Measurements from ENCODE around the gene TM7SF3. TPM values are rescaled to one million over a fixed set of nuclear protein-coding genes. Genes with fewer than 3 reads are reported as not detected.
"Not testable (repeated sequence)": the region's sequence is repeated elsewhere in the genome, so short reads cannot be mapped to it uniquely, and the experiment has no call there.

TM7SF3 gene
- total RNA-seq, 1 donor, result 180 TPM

DNA sequence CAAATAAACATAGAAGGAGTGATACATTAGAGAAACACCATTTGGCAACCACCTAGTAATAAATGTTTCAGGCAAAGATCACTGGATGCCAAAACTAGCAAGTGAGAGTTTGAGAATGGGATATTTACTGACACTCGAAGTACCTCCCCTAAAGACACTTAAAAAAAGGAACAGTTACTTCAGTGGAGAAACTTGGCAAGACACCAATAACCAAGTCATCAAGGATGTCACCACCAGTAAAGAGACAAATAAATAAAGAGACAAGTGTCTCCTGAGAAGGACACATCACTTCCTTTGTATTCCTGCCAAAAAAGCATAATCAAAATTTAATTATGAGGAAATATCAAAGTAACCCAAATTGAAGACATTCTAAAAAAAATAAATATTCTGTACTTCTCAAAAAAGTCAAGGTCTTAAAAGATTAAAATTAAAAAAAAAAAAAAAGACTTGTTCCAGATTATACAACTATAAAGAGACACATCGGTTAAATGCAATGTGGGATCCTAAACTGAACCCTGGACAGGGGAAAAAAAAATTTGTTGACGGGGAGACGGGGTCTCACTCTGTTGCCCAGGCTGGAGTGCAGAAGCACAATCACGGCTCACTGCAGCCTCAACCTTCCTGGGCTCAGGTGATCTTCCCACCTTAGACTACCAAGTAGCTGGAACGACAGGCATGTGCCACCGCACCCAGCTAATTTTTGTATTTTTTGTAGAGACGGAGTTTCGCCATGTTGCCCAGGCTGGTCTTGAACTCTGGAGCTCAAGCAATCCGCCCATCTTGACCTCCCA, 26.4 kb downstream of the TM7SF3 start:
- DNase-seq (ENCODE audit: low read depth in 2 of 3, low spot score in 2 of 3), result peak in 2 of 3 donors; percentile 64 to 71

DNA sequence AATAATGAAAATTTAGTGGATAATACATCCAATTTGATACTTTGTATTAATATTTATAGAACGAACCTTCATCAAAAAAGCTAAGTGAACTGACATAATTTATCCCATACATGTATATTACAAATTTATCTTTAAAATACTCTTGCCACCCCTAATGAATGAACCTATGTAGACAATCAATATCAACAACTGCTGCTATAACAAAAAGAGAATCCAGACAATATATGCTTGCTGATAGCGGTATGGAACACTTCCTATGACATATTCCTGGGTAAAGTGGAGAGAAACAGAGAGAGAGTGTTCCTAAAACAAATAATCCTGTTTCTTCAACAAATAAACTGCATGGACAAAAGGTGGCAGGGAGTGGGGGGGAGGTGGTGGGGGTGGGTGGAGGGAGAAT, 31.3 kb downstream of the TM7SF3 start:
- no peak for DNase-seq (ENCODE audit: low read depth in 2 of 3, low spot score in 2 of 3)

DNA sequence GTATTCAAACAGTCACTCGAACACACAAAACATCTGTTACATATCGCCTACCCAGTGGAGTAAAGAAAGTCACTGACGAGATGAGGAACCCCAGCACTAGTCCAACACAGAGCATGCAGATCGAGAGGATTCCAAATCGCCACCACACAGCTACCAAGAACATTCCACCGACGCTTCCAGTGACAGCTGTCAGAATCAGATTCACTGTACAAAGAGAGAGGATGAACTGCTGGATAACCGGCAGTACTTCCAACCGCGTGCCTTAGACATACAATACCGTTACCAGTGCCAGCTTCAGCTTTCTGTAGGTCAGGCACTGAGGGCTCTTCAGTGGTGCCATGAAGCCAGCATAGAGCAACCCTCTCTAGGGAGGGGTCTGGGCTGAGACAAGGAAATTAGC, 34.5 kb downstream of the TM7SF3 start:
- no peak for DNase-seq (ENCODE audit: low read depth in 2 of 3, low spot score in 2 of 3)

DNA sequence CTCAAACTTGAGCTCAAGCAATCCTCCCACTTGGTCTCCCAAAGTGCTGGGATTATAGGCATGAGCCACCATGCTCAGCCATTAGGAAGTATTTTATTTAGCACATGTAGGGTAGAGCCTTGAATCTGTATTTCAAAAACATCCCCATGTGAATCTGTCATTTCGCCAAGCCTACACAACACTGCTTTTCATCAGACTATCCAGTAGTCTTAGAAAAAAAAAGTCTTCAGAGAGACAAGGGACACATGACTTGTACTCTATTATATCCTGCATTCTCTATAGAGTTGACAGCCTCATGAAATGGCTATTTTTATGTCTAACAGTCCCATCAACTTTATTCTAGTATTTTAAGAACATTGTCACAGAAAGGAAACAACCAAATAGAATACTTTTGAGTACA, 35.4 kb downstream of the TM7SF3 start:
- DNase-seq (ENCODE audit: low read depth in 2 of 3, low spot score in 2 of 3), result no peak

DNA sequence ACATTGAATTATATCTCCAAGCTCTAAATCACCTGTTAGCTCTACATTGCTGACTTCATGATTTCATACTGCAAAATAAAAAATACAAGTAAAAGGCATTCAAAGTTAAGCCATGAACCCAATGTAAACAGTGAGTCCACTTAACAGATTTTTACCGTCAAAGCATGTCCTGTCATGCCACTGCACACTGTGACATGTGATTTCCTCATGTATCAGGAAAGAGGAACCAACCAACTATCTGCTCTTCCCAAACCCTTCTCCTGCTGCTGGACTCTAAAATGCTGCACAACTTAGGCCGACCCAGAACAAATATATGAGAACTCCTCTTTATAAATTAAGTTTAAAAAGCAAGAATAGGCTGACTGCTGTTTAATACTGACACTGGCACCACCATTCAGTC, 37.5 kb downstream of the TM7SF3 start:
- no peak for DNase-seq (ENCODE audit: low read depth in 2 of 3, low spot score in 2 of 3)

DNA sequence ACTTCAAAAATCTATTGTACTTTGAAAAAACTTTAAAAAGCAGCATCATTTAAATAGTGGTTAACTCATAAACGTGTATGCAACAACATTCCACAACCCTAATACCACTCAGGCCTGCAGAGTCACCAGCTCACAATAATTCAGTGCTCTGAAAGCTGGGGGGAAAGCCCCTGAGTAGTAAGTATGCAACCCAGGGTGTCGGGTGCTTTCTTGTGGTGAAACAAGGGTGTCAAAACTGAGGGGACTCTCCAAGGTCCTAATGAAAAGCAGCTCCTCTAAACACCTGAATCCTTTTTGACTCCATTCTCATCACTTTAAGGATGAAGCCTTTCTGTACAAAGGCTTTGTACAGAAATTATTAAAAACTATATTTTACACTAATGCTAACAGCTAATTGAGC, 42.2 kb downstream of the TM7SF3 start:
- peak in 1 of 3 donors; percentile 34 for DNase-seq (ENCODE audit: low read depth in 2 of 3, low spot score in 2 of 3)

DNA sequence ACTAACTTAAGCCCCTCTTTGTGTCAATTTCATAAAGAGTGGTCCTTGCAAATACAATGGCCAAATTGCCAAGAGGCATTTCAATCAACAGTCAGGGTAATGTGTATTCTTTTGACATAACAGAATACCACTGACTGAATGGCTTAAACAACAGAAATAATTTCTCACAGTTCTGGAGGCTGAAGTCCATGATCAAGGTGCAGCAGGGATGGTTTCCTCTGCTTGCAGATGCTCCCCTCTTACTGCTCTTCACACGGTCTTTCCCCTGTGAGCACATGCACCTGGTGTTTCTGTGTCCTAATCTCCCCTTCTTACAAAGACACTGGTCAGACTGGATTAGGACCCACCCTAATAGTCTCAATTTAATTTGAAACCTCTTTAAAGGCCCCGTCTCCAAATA, 44.0 kb downstream of the TM7SF3 start:
- DNase-seq (ENCODE audit: low read depth in 2 of 3, low spot score in 2 of 3), result no peak

DNA sequence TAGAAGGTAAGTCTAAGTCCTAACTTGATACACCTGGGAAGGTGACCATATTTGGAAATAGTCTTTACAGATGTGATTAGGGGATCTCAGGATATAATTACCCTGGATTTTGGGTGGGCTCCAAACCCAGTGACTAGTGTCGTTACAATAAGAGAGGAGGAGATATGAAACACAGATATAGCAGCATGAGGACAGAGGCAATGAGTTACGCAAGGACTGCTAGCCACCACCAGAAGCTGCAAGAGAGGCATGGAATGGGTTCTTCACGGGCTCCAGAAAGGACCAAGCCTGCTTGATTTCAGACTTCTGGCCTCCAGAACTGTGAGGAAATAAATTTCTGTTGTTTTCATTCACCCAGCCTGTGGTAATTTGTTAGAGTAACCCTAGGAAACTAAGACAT, 47.3 kb downstream of the TM7SF3 start:
- DNase-seq (ENCODE audit: low read depth in 2 of 3, low spot score in 2 of 3), result no peak

DNA sequence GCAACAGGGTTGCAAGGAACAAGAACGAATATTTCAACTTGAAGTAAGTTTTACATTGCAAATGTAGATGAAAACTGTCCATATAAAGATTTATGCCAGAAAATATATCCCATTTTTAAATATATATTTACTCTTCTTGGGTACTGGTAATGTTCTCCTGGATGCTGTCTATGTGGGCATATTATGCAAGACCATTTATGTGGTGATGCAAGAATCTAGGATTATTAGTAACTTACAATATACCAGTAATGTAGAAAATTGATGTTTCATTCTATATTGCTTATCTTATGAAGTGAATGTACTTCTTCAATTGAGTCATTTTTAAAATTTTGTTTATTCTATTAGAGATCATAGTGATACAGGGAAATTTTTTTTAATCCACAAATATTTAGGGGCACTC, 50.8 kb downstream of the TM7SF3 start:
- DNase-seq (ENCODE audit: low read depth in 2 of 3, low spot score in 2 of 3), result no peak

DNA sequence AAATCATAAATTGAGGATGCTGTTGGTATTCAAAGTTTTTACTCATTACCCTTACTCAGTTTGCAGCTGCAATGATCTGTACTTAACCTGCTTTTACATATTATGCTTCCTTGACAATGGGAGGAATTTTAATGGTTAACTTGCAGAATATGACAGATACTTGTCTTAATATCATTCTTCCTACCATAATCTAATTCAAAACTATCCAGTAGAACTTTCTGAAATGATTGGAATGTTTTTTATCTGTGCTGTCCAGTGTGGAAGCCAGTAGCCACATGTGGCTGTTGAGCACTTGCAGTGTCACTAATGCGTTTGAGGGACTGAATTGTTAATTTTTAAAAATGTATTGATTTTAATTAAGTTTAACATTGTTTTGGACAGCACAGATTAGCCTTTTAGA, 52.4 kb downstream of the TM7SF3 start:
- no peak for DNase-seq (ENCODE audit: low read depth in 2 of 3, low spot score in 2 of 3)

DNA sequence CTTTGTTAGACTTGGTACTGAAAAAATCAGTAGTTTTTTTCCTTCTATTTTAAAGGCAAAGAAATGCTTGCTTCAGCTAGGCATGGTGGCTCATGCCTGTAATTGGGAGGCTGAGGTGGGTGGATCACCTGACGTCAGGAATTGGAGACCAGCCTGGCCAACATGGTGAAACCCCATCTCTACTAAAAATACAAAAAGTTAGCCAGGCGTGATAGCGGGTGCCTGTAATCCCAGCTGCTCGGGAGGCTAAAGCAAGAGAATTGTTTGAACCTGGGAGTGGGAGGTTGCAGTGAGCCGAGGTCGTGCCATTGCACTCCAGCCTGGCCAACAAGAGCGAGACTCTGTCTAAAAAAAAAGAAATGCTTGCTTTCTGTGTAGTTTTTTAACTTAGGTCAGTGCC, 52.8 kb downstream of the TM7SF3 start:
- DNase-seq (ENCODE audit: low read depth in 2 of 3, low spot score in 2 of 3), result not testable (repeated sequence)

DNA sequence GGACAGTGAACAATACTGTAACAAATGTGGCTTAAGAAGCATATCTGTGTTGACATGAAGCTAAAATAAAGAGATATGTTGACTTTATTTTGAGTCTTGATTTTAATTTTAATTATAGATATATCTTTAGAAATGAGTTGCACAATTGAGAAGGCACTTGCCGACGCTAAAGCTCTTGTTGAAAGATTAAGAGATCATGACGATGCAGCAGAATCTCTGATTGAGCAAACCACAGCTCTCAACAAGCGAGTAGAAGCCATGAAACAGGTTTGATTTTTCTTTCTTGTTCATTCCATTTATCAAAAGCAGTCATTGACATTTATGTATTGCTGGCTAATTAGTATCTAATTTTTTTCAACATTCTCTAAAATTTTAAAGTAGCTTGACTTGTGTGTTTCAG, 60.2 kb downstream of the TM7SF3 start:
- no peak for DNase-seq (ENCODE audit: low read depth in 2 of 3, low spot score in 2 of 3)

DNA sequence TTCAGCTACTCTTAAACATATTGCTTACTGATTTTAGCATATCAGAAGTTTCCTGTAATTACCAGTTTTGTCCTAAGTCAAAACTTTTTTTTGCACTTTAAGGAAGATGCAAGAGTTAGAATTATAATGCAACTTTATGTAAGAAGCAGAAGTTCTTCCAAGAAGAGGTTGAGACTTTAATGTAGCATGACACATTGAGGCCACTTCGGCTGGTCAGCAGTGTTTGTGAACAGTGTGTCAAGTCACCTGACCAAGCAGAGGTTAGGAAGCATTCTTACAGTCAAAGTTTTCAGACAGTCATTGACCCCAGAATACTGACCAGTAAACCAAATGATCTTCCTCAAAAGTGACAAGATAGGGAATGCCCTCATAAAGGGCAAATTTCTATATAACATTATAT, 60.7 kb downstream of the TM7SF3 start:
- no peak for DNase-seq (ENCODE audit: low read depth in 2 of 3, low spot score in 2 of 3)

DNA sequence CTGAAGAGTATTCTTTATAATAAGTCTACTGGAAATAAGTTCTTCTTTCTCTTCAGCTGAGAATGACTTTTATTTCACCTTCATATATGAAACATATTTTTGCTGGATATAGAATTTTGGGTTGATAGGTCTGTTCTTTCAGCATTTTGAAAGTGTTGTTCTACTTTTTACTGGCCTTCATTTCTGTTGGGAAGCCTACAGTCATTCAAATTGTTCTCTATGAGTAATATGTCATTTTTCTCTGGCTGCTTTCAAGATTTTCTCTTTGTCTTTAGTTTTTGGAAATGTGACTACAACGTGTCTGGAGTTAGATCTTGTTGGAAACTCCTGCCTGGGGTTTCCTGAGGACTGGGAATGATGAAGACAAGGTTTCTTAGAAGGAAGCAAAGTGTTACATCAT, 65.9 kb downstream of the TM7SF3 start:
- DNase-seq (ENCODE audit: low read depth in 2 of 3, low spot score in 2 of 3), result no peak

DNA sequence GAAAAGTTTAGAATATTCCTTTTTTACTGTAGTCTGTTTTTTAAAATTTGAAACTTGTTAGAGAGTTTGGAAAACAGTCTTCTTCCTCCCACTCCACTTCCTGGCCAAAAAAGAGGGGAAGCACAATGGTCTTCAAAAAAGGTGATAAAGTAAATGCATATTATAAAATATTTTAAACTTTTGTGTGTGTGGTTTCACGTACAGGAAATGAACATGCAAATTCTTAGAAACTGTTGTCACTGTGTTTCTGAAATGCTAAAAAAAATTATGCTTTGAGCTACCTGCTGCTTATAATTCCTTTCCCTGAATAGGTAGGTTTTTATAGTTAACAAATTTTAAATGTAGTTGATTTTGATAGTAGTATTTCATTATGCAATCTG, 73.0 kb downstream of the TM7SF3 start:
- peak in 1 of 3 donors; percentile 52 for DNase-seq (ENCODE audit: low read depth in 2 of 3, low spot score in 2 of 3)

DNA sequence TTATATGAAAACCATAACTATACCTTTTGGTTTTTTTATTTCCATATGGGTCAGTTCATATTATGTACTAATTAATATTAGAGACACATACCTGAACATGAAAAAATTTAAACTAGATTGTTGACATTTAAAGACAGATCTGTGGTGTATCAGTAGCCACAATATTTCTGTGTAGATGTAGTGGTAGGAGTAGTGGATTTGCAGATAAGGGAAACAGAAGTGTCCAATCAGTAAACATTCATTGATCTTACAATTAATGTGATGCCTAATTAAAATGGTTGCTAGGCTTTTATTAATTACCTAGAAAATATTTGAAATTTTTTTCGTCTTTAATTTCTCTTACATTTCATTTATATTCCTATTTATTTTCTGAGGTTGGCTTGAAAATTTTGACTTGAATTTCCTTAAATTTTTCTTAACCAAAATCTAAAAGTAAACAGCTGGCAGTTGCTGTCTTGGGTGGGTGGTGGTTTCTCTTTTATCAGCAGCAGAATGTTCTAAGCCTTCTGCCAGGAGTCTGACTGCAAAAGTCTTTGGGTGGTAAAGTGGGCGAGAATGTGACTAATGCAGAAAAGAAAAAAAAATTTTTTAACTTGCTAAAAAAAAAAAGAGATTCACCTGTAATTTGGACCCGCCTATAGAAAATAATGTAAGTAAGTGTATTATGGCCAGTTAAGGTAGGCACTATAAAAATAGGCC, 73.5 kb downstream of the TM7SF3 start:
- peak in 2 of 3 donors; percentile 42 to 55 for DNase-seq (ENCODE audit: low read depth in 2 of 3, low spot score in 2 of 3)

DNA sequence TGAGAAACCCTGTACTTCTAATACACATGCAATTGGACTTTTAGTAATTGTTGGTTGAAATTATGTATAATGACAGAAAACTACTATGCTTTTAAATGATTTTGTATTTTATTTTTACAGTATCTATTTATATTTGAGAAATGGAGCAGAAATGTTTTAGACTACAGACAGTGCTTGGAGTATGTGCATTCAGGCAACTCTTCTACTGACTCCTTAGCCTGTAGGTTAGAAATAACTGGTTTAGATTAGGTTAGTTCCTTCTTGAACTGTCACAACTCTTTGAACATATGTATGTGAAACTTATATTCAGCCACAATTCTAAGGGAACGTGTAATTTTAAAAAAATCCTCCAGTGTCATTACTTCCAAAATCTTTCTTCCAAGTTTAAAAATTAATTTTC, 74.2 kb downstream of the TM7SF3 start:
- no peak for DNase-seq (ENCODE audit: low read depth in 2 of 3, low spot score in 2 of 3)

DNA sequence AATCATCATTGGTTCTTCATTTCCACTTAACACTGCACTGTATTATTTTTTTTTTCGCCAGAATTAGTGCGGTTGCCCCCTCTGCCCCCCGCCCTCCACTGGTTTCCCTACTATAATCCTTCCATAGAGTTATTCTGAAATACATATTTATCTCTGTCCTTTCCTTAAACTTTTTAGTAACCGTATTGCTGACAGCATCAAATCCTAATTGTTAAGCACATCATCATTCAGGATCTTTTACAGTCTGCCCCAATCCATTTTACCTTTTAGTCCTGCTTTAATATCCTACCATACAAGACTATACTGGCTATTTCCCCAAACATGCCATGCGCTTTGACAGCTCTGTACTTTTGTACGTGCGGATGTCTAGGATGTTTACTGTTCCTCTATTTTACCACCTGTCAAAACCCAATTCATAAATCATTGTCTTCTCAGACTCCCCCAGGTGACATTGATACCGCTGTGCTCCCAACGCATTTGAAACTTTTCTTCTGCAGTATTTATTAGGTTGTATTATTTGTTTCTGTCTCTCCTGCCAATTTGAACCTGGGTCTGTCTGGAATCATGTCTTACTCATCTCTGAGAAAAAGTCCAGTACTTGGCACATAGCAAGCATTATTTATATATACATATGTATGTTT, 74.9 kb downstream of the TM7SF3 start:
- DNase-seq (ENCODE audit: low read depth in 2 of 3, low spot score in 2 of 3), result peak in 1 of 3 donors; percentile 44

DNA sequence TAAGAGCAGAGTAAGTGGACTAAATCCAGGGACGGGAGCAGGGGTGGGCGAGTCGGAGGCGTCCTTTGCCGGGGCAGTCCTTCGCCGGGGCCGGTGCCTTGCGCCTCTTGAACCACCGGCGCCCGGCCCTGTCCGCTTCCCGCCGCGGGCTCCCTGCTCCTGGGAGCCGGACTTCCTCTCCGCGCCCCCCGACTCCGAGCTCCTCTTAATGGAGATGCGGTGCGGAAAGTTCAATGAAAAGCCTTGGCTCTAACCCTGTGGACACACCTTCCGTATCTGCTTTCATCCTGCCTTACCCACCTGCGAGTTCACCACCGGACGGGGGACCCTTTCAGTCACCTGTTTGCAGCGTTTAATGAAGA, 75.5 kb downstream of the TM7SF3 start:
- DNase-seq (ENCODE audit: low read depth in 2 of 3, low spot score in 2 of 3), result no peak

DNA sequence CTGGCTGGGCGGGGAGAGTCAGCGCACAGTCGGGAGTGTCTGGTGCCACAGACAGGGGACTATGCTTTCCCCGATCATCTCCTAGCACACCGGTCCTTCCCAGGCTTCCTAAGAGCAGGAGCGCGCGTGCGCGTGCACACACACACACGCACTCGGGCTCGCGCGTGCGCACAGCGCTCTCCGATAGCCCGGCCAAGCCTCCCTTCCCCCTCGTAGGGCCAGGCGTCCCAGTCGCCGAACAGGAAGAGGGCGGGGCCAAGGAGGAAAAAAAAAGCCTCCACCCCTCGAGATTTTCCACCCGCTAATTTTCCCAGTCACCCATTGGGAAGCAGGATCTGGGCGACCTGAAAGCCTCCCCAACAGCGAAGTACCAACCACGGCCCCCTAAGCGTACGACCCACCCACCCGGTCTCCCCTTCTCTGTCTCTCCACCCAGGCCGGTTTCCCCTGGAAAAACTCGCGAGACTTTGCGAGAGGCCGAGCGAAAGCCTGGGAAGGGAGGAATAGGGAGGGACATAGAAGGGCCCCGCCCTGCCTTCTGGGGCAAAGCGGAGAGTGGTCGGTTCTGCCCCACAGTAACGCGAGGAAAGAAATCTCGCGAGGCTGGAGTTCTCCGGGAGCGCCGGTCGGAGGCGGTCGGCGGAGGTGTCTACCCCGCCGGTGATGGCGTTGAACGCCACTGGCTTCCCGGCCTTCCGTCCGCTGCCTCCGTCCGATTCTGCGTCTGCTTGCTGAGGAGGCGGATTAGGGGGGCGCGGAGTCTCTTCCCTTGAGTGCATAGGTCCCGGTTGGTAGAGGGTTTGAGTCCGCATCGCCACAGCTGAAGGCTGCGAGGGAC, 76.1 kb downstream of the TM7SF3 start, which contains the start of the genes FGFR1OP2 and INTS13:
FGFR1OP2 (plus strand) TSS at position 608 of the 838 bp plus-strand sequence. CDS start 15,689 bp downstream, outside the sequence.
INTS13 (minus strand) TSS at position 119 of the 838 bp plus-strand sequence. CDS start 1,178 bp downstream, outside the sequence.
- peak; percentile 90 to 100 (median 98) for DNase-seq (ENCODE audit: low read depth in 2 of 3, low spot score in 2 of 3)

DNA sequence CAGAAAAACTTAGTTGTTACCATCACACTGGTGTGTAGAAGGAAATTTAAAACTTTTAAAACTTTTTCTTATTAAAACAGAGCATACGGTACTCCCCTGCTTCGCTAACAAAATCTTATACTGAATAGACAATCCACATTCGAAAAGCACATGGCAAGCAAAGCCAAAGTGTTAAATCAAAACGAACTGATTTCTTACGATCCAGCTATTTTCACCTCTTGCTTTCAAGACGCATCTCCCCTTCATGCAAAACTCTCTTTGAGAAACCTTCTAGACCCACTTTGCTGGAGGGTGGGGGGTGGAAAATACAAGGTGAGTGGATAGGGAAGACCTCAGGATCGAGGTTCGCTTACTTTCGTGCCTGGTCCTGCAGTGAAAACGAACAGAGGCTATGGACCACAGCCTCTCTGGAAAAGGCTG, 76.7 kb downstream of the TM7SF3 start:
- DNase-seq (ENCODE audit: low read depth in 2 of 3, low spot score in 2 of 3), result no peak
